ENCODE measurements around the gene SEC61A2.

DNA sequence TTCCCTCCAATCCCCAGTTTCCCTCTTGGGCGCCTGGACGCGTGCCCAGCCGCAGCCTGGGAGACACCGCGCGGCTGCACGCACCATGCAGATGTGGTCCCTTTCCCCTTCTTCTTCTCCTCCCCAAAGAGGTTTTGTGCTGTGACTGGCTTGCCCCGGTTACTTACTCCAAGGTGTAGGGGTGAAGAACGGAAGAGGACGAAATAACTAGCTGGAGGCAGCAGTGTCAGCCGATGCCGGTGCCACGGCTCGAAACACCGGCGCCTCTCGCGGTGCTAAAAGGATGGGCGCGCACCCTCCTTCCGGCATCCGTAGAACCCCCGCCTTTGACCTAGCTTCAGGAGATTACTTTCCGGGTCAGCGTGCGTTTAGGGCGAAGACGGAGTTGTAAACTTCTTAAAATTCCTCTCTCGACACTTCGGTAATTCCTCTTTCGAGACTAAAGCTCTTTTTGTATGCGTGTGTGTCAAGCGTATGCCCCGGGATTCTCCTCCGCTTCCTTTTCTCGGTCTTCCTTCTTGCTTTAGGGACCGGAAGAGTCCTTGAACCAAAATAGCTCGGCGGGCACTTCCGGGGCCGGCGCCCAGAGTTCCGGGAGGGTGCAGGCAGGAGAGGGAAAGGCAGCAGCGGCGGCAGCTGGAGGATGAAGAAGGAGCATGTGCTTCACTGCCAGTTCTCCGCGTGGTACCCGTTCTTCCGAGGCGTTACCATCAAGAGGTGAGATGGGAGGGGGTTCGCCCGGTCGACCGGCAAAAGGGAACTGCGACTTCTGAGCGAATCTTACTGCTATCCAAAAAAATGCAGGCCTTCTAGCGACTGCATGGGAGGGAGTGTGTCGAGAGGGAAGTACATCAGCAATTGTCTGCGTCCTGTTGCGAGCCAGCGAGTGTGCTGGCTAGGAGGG, 66.4 kb downstream of the SEC61A2 start, which contains the start of the genes CDC123 and NUDT5:
- no peak for TF ChIP-seq EZH2phosphoT487 (IDR thresholded peaks at IDR 0.05; ENCODE audit: insufficient read depth, low read depth)
- TF ChIP-seq EZH2 (IDR thresholded peaks at IDR 0.05; ENCODE audit: insufficient read depth, poor library complexity, severe bottlenecking): no peak
